Activated CD4-positive, alpha-beta T cell treated with anti-CD3 and anti-CD28 coated beads, Interleukin-2, amount 50 U/mL, for 48 hours (primary cell): ENCODE measurements around the gene DUSP10.

Source experiments
- DNase-seq, 2 experiments: peaks; one replicate each; pipeline ENCODE4 v3.0.0-alpha.2; 2020

The DUSP10 gene

GRCh38 chr1:221691261-221691660 lies 50.6 kb downstream of the DUSP10 start:
- DNase-seq: no peak

GRCh38 chr1:221690858-221691257 lies 51.0 kb downstream of the DUSP10 start:
- no peak for DNase-seq

- DNase-seq: no peak
These were observed 52.8 kb downstream of the DUSP10 start for GRCh38 chr1:221689138-221689537.

- no peak for DNase-seq
These were observed 53.4 kb downstream of the DUSP10 start for GRCh38 chr1:221688488-221688843.

- no peak for DNase-seq
These were observed 53.9 kb downstream of the DUSP10 start for GRCh38 chr1:221687836-221688487.

GRCh38 chr1:221683681-221684080 lies 58.2 kb downstream of the DUSP10 start:
- no peak for DNase-seq

GRCh38 chr1:221680085-221680484 lies 61.8 kb downstream of the DUSP10 start:
- DNase-seq: no peak

GRCh38 chr1:221678014-221678413 lies 63.9 kb downstream of the DUSP10 start:
- DNase-seq: no peak

- no peak for DNase-seq
These were observed 65.7 kb downstream of the DUSP10 start for GRCh38 chr1:221675880-221676800.

GRCh38 chr1:221672965-221673364 lies 68.9 kb downstream of the DUSP10 start:
- DNase-seq: no peak

- no peak for DNase-seq
These were observed 69.6 kb downstream of the DUSP10 start for GRCh38 chr1:221672239-221672645.

- no peak for DNase-seq
These were observed 71.8 kb downstream of the DUSP10 start for GRCh38 chr1:221670081-221670480.

GRCh38 chr1:221669441-221669840 lies 72.4 kb downstream of the DUSP10 start:
- DNase-seq: no peak

- no peak for DNase-seq
These were observed 74.4 kb downstream of the DUSP10 start for GRCh38 chr1:221667504-221667903.

- no peak for DNase-seq
These were observed 77.6 kb downstream of the DUSP10 start for GRCh38 chr1:221664253-221664652.

GRCh38 chr1:221663321-221663720 lies 78.6 kb downstream of the DUSP10 start:
- DNase-seq: no peak

- DNase-seq: no peak
These were observed 86.1 kb downstream of the DUSP10 start for GRCh38 chr1:221655766-221656305.
